HG02678 (cell line): Measurements from ENCODE around the gene CFP.
"Not testable (repeated sequence)": the region's sequence is repeated elsewhere in the genome, so short reads cannot be mapped to it uniquely, and the experiment has no call there.

Experiments
- ATAC-seq: cut with Tn5 transposase; IDR thresholded peaks from one replicate; pipeline ENCODE4 v1.9.1; 2021; ENCODE audit warnings: mild to moderate bottlenecking, moderate library complexity; ENCODE audit not compliant: unreplicated experiment

Gene CFP

DNA sequence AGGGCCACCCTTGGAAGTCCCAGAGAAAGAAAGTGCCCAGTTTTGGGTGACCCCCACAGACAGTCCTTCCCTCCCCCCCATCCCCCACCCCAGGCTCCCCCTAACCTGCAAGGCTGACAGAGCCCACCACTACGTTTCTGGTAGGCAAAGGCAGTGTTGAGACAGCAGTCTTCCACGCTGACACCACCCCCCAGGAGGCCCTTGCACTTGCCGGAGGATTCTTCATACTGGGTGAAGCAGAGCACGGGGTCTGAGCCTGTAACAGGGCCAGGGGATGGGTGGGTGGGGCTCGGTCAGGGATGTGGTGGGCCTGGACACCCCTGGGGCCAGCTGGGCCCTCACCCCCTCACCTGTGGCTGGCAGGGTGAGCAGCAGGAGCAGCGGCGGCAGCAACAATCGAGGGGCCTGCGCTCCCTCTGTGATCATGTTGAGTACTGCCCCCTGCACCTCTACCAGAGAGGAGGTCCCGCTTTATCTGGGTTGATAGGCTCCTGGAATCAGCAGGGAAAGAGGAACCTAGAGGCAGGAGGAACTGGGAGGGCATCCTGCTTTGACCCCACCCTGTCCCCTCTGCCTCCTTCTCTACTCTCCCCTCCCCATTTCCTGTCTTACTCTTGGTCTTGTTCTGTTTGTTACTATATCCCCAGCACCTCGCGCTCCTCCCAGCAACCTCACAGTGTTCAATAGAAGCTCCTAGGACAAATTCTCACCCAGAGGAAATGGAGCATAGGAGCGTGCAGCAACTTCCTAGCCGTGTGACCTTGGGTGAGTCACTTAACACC lies at the start of gene CFP:
Gene CFP, minus strand, starts transcription at position 512 of the 782 bp plus-strand sequence. Its CDS starts 86 bp downstream, at position 426.
- ATAC-seq: no peak

DNA sequence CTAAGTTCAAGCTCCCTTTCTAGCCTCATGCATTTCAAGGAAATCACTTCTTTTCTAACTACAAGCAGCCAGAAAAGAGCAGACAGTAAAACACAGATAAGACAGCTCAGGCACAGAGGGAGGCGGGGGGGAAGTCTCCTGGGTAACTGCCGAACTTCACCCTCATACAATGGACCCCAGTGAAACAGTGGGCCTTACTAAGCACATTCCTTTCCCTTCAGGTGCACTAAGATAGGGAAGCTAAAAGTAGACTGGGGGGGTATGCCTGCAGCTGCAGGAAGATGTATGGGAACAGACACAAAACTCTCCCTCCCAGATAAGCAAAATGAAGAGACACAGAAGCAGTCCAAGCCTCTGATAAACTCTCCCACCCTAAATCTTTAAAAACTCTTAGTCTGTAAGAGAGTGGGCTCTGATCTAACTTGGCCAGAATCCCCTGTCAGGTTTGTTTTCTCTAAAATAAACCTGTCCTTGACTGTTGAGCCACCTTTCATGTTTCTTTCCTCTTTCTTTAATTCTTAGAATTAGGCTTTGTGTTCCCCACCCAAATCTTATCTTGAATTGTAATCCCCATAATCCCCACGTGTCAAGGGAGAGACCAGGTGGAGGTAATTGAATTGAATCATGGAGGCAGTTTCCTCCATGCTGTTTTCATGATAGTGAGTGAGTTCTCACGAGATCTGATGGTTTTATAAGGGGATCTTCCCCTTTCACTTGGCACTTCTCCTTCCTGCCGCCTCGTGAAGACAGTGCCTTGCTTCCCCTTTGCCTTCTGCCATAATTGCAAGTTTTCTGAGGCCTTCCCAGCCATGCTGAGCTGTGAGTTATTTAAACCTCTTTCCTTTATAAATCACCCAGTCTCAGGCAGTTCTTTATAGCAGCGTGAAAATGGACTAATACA lies 46.5 kb upstream of the CFP start:
- ATAC-seq: not testable (repeated sequence)

DNA sequence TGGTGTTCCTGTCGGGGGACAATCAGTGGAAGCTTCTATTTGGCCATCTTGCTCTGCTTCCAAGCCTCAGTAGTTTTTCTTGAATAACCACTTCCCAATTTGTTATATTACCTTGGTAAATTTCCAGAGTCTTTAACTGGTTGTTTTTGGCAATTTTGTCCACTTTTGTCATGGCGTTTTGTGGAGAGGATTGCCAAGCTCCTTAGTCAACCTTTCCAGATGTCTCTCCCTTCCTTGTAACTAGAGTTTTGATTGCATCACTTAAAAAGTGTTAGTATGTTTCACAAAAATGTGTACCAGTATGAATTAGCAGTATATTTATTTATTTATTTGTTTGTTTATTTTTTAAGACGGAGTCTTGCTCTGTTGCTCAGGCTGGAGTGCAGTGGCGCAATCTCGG lies 45.0 kb upstream of the CFP start:
- no peak for ATAC-seq

DNA sequence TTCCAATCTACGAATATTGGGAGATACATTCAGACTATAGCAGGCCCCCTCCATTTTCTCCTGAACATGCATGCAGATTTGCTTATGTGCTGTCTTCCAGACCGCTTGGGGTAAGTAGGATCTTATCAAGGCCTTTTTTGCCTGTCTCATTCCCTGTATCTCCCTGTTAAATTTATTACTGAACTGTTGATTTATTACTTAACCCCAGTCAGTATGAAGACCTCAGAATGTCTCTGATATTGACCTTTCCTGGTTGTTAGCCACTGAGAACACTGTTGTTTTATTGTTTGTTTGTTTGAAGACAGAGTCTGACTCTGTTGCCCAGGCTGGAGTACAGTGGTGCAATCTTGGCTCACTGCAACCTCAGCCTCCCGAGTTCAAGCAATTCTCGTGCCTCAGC lies 36.1 kb upstream of the CFP start:
- not testable (repeated sequence) for ATAC-seq

DNA sequence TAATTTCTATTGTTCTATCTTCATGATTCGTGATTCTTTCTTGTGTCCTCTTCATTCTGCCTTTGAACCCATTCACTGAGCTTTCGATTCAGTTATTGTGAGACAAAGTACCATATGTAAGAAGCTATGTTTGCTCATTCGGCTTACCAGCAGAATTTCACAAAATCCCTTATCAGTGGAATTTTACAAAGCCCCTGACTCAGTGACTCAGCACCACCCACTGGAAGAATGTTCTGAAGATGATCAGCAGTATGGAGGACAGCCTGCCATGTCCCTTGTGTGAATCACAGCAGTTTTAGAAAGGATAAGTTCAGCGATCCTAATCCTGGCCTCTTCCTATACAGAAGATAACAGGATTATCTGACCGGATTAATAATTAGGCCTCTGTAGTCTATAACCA lies 35.0 kb upstream of the CFP start:
- no peak for ATAC-seq

DNA sequence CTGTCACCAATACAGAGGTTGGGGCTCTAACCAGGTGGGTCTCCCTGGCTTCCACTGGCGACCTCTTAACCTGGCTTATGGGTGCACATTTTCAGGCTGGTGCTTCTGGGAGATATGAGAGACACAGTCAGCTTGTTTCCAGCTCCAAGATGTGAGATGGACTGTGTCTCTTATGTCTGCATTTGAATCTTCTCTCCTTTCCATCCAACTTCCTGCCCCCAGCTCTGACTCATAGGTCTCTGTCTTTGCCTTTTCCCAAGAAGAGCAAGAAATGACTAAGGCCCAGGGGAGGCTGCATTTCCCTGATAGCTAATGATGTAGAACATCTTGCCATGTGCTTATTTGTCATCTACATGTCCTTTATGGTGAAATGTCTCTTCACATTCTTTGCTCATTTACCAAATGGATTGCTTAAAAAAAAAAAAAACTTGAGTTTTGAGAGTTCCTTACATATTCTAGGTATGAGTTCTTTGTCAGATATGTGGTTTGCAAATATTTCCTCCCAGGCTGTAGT lies 32.5 kb upstream of the CFP start:
- ATAC-seq: no peak

DNA sequence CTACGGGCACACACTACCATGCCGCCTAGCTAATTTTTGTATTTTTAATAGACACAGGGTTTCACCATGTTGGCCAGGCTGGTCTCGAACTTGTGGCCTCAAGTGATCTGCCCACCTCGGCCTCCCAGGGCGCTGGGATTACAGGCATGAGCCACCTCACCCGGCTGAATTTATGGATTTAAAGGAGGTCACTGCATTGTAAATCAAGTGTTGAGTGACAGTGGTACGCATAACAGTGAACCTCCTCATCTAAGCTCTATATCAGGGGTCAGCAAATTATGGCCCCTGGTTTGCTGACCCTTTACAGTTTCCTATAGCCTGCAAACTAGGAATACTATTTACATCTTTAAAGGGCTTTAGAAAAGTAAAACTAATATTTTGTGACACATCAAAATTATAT lies 31.8 kb upstream of the CFP start:
- ATAC-seq: no peak

DNA sequence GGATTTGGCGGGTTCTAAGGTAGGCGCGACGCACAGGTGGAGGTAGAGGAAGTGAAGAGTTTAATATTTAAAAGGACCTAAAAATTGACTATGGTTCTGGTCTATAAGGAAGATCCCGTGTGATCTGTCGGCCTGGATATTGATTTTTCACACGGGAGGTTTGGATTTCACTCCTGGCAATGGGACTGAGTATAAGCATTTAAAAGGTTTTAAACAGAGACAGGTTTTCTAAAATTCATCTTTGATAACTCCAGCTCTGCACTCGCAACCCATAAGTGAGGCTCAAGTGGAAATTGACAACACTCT lies 29.6 kb upstream of the CFP start:
- no peak for ATAC-seq

DNA sequence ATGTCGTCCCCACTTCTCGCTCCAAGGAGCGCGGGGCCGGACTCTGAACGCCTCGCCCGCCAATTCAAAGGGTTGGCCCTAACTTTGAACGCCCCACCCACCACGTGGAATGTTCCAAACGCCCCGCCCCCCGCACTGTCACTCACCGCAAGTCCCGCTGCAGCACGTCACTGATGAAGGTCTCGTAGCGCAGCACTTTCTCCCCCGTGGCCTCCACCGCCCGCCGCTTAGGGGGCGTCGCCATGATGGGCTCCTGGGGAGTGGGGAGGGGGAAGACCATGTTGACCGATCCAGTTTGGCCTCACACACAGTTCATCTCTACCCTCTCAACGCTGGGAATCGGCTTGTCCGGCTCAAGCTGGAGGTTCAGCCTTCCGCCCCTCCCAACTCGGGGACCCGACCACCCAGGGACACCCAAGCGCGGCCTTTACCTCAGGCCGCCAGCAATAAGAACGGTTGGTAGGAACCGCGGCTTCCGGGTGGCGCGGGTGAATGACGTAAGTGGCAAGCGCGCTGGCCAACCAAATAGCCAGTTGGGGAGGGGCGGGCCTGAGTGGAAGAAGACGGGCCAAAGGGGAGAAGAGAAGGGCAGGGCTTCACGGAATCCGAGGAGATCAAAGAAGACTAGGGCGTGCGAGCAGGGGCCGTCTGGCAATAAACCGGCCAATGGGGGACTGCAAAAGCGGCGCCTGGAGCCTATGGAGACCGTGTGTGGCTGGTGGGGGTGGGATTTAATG lies 29.1 kb upstream of the CFP start, which contains the start of gene UXT:
Gene UXT, minus strand, starts transcription at position 497 of the 737 bp plus-strand sequence. Its CDS starts 253 bp downstream, at position 244.
- peak; percentile 82 for ATAC-seq

DNA sequence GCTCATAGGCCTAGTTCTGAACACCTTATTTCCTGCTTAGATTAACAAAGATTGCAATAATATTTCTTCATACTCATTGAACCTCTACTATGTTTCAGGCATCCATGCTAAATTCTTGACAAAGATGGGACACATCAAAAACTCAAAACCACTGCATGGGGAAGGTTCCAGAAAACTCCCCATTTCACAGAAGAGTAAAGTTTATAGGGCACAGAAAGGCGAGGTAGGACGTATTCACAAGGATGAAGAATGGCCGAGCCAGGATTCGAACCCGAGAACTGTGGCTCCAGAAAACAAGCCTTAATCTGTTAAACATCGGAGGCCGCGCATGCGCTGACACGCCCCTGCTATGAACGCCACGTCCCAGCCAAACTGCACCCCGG lies 28.6 kb upstream of the CFP start:
- ATAC-seq: no peak

DNA sequence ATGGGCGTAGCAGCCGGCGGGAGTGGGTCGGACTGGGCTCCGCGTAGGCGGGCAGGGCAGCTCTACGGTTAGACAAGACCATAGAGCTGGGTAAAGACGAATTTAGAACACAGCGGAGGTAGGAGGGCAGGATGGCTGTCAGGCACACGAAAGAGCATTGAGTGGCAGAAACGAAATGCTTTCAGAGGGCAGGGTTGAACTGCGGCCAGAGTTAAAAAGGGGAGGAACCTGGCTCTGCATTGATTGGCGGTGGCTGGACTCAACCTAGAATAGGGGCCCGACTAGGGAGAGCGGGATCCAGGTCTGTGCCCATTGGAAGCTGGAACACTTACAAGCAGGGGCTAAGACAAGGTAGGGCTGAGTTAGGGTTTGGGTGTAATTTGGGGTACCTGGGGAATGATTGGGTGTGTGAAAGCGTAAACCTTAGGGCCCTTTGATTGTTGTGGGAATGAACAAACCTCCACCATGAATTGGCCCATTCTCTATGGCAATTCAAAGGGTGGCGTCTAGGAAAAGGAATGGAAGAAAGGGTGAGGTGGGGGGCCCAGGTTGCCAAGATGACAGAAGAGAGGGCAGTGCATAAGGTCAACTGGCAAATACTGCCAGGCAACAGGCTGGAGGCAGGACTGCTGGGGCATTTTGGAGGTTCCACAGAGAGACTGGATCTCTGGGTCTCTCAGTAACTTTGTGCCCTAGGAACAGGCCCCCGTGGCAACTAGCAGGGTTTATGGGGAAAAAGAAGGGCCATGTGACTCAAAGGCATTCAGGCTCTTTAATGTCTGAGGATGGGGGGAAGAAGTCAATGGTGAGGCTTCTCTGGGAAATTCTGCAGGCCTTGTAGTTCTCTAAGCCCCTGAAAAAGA lies 21.5 kb upstream of the CFP start:
- ATAC-seq: no peak

DNA sequence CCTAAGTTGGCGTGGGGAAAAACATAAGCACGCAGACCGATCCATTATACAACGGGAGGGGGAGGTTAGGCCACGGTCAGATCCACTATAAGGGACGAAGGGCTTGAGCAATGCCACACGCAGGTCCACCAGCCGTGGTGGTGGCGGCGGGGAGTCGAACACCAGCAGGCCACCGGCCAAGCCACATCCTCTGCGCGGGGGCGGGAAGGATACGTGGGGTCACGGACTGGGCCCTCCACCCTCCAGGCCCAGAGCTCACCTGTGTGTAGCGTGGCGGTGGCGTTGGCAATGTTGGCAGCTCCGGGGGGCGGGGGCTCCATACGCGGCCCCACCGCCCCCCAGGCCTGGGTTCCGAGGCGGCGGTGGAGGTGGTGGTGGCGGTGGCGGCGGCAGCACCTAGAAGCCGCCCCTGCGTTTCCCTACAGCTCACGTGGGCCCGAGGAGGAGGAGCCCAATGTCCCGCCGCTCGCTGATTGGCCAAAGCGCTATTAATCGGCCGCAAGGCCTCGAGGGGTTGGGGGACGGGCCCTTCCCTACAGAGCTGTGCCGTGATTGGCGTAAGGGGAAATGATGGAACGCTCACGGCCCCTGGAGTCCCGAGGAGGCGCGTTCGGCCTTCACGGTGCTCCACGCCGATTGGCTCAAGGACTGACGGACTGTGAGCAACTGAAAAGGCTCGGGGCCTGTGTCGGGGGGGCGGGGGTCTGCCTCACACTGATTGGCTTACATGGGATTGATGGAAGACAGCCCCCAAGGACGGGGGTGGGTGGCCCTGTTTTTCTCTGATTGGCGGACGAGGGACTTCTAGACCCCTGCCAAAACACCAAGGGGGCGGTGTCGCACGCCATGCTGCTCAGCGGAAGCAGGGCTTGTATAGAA lies 20.7 kb upstream of the CFP start, which contains the start of gene ELK1:
Gene ELK1, minus strand, starts transcription at position 400 of the 879 bp plus-strand sequence. CDS start 9,122 bp downstream, outside the sequence.
- ATAC-seq: peak; percentile 91

DNA sequence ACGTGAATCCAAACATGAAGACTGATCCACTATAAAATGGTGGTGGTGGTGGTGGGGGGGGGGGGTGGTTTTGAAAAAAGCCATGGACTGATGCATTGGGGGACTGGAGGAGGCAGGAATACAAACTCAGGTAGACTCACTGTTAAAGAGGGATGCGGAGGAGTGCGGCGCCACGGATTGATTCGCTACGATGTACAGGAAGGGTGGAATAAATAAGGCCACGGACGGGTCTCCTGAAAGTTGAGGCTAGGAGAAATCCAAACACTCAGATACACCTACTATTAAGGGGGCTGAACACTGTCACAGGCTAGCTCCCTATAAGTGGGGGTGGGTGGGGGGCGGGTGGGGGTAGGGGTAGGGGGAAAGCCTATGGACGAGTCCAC lies 20.0 kb upstream of the CFP start:
- no peak for ATAC-seq

DNA sequence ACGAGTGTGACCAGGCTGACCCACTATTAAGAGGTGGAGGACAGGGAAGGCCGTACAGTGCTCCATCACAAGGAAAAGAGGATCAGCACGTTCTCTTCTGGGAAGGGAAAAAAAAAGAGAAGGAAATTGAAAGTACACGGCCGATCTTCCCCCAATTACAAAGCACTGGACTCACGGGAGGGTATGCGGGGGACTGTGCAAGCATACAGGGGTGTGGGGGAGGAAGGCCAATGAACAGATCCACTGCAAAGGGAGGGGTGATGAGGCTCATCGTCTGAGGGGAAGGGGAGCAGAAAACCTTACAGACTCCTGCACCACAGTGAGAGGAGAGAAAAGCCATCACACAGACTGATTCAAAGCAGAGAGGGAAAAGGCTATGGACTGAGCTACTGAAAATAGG lies 19.5 kb upstream of the CFP start:
- ATAC-seq: no peak

DNA sequence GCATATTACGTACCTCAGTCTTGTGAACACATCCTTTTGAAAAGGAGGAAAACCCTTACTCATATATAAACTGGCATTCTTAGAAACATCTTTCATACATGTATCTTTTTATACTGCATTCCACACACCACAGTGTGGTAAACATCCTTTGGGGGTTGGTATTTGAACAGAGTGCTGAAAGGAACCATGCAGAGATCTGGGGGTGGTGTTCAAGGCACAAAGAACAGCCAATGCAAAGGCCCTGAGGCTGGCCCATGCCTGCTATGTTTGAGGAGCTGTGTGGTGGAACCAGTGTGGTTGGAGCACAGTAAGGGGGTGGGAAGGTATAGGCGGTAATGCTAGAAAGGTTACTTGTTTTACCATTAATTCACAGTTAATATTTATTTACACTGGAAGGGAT lies 18.6 kb upstream of the CFP start:
- ATAC-seq: no peak

DNA sequence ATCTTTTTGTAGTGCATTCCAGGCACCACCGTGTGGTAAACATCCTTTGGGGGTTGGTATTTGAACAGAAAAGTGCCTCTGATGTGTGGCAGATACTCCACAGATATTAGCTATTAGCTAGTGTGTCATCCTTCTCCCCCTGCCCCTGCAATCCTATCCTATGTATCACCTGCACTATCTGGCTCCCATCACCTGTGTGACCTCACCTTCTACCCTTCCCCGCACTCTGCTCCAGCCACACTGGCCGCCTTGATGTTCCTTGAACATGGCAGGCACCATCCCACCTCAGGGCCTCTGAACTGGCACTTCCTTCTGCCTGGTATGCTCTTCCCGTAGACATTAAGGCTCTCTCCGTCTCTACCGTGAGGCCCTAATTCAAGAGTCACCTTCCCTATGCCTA lies 16.9 kb upstream of the CFP start:
- no peak for ATAC-seq

DNA sequence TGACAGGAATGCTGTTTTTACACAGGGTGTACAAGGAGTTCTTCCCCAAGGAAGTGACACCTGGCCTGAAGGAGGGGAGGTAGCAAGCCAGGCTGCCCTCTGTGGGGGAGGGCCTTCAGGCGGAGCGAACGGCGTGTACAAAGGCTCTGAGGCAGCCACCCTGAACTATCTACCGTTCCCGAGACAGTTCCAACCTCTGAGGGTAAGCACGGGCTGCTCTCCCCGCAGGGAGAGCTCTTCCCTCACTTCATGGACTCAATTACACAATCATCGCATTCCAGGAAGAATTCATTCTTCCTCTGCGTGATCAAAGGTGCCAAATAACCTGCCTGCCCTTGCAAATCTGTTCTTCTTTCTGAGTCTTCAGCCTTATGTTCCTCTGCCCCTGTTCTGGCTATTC lies 15.8 kb upstream of the CFP start:
- ATAC-seq: no peak

DNA sequence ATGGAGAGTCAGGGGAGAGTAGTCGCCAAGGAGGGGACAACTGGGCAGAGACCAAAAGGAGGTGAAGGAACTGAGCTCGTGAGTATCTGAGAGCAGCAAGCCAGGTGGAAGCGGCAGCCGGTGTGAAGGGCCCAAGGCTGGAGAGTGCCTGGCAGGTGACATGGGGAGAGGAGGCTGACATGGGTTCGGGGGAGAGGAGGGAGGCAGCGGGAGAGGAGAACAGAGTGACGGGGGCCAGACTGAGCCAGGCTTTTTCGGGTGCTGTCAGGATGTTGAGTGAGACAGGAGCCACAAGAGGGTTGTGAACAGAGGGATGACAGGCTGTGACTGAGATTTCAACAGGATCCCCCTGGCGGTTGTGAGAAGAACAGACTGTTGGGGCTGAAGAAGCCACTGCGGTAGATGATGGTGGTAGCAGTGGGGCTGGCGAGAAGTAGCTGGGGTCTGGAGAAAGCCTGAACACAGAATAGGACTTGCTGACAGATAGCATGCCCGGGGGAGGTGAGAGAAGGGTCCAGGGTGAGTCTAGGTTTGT lies 14.9 kb upstream of the CFP start:
- no peak for ATAC-seq

DNA sequence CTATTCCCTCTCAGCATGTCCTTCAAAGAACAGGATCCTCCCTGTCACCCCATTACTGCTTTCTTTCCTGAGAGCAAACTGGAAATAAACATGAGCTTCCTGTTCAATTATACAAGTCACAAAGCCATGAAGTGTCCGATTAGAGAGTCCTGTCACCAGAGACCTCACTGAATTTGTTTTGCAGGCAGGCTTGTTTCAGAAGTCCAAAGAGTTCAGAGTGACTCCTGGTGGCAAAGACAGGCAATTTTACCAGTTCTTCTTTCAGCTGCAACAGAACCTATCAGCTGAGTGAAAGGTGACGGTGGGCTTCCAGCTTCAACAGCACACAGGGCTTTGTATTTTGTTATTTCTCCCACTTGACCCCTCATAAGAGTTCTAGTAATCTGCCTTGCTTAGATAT lies 14.2 kb upstream of the CFP start:
- no peak for ATAC-seq
